Natural killer cell (primary cell): ENCODE results near the gene PROM1. TPM values are rescaled to one million over a fixed set of nuclear protein-coding genes. Genes with fewer than 3 reads are reported as not detected.

Source experiments
- ATAC-seq, 3 donors: fragments of 150-1000 bp in 2 of 3; fragments of 200-7000 bp in 1 of 3; cut with Tn5 transposase; 1 replicate in 1 of 3; 2 replicates in 2 of 3; pipeline ENCODE4 v1.10.0; 2021; ENCODE audit warnings: mild to moderate bottlenecking in 2 of 3, moderate library complexity in 2 of 3
- DNase-seq, 2 donors: peaks; one replicate each; pipeline versions ENCODE4 v3.0.0 to v3.0.0-alpha.2; 2013 to 2021; ENCODE audit warnings: mixed read lengths in 1 of 2
- H3K27ac ChIP-seq: one replicate; pipeline ENCODE4 v1.5.1; 2013; ENCODE audit warnings: mild to moderate bottlenecking, low read length
- H3K27me3 ChIP-seq: one replicate; pipeline ENCODE4 v1.6.1; 2013; ENCODE audit warnings: low read length; ENCODE audit not compliant: control insufficient read depth, insufficient read depth
- H3K36me3 ChIP-seq: one replicate; pipeline ENCODE4 v1.6.1; 2013; ENCODE audit warnings: low read length; ENCODE audit not compliant: control insufficient read depth, insufficient read depth
- H3K4me1 ChIP-seq: one replicate; pipeline ENCODE4 v1.6.1; 2013; ENCODE audit warnings: low read length; ENCODE audit not compliant: control insufficient read depth, insufficient read depth
- H3K4me3 ChIP-seq: one replicate; pipeline ENCODE4 v1.5.1; 2013; ENCODE audit warnings: low read length
- H3K9me3 ChIP-seq: one replicate; pipeline ENCODE4 v1.6.1; 2013; ENCODE audit warnings: low read length; ENCODE audit not compliant: control insufficient read depth, insufficient read depth
- H3K27ac Mint-ChIP-seq, 2 donors: one replicate each; pipeline ENCODE4 v1.8.0; 2022; ENCODE audit warnings: mild to moderate bottlenecking in 2 of 2, mixed read lengths in 2 of 2, moderate library complexity in 1 of 2
- H3K27me3 Mint-ChIP-seq, 2 donors: one replicate each; pipeline ENCODE4 v1.8.0; 2022; ENCODE audit warnings: low read depth in 2 of 2, mixed read lengths in 2 of 2
- H3K36me3 Mint-ChIP-seq: one replicate; pipeline ENCODE4 v1.8.0; 2022; ENCODE audit warnings: mixed read lengths
- H3K4me1 Mint-ChIP-seq, 2 donors: one replicate each; pipeline ENCODE4 v1.8.0; 2022; ENCODE audit warnings: mixed read lengths in 2 of 2
- H3K4me3 Mint-ChIP-seq: one replicate; pipeline ENCODE4 v1.8.0; 2022; ENCODE audit warnings: mild to moderate bottlenecking, moderate library complexity, mixed read lengths
- H3K9me3 Mint-ChIP-seq, 2 donors: one replicate each; pipeline ENCODE4 v1.8.0; 2022; ENCODE audit warnings: mixed read lengths in 2 of 2
- CTCF ChIP-seq: fragments of 200-600 bp; IDR thresholded peaks from one replicate; pipeline ENCODE4 v1.8.0; 2022; ENCODE audit warnings: antibody characterized with exemption
- WGBS: methylation state at CpG from one replicate; pipeline ENCODE4 v1.1.7; 2013; ENCODE audit warnings: missing lambda C conversion rate; ENCODE audit not compliant: insufficient coverage; 5-methylcytosine and 5-hydroxymethylcytosine counted together
- intact Hi-C: fragments of 100-400 bp; cut with micrococcal nuclease; formaldehyde crosslinking; loops from one replicate; pipeline ENCODE4 v1.14.2; 2022
- total RNA-seq, 4 donors: library from RNA; stranded (reverse); fragments of 120-200 nt in 1 of 4; gene quantifications; one replicate each; pipeline versions ENCODE4 v1.2.3 to v1.2.4, GENCODE V29; 2013 to 2022

PROM1 gene
- total RNA-seq, 3 donors from 2014 or later (not counting 1 experiment from before 2014, with no cell fraction given) = not detected

DNA sequence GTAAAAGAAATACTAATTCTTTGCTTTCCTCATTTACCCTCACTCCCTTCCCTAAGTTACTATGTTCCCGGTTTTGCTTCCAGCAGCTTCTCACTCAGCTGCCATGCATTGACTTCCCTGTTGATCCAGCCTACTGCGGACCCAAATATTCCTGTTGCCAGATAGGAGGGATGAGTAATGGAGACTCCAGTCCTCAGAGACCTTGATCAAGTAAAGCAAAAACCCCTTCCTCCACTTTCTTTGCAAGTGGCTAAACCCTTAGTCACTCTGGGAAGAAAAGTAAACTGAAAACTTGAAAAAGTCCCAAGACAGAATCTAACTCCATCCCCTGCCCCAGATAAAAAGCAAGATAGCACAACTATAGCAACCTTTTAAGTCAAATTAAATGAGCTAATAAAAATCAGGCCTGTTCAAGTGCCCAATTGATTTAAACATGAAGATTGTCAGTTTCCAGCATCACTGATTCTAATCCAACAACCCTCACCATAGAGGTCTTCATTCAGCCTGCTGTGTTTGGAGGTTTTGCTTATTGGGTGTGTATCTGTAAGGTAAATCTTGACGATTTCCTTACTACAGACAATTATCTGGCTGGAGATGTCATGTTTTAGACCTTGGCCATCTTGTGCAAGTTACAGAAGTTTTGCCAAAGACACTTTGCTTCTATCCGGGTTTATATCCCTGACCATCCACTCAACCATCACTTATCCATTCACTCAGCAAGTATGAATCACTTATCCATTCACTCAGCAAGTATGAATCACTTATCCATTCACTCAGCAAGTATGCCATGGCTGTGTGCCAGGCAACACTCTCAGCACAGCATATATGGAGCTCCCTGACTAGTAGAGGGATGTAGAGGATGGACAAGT is 162.9 kb downstream of the PROM1 start:
- no peak overlapping the region for H3K27ac ChIP-seq
- no peak for TF ChIP-seq CTCF
- H3K4me1 ChIP-seq = no peaks in the 10 kb centered on the region
- H3K9me3 ChIP-seq = no peaks in the 10 kb centered on the region
- ATAC-seq (no peak), DNase-seq (no peak)
- H3K27me3 Mint-ChIP-seq = peaks cover 8 to 28% of the 10 kb centered on the region in 2 donors
- H3K36me3 ChIP-seq = no peaks in the 10 kb centered on the region
- no peaks in the 10 kb centered on the region for H3K27me3 ChIP-seq
- no peak overlapping the region for H3K4me3 Mint-ChIP-seq
- WGBS = 88% methylated on average over 3 of the region's 4 CpGs
- H3K4me1 Mint-ChIP-seq = peaks cover 0 to under 1% of the 10 kb centered on the region in 2 donors
- H3K27ac Mint-ChIP-seq = no peak overlapping the region
- H3K9me3 Mint-ChIP-seq = no peaks in the 10 kb centered on the region
- intact Hi-C loops = no loop called here
- no peak overlapping the region for H3K4me3 ChIP-seq
- no peaks in the 10 kb centered on the region for H3K36me3 Mint-ChIP-seq

DNA sequence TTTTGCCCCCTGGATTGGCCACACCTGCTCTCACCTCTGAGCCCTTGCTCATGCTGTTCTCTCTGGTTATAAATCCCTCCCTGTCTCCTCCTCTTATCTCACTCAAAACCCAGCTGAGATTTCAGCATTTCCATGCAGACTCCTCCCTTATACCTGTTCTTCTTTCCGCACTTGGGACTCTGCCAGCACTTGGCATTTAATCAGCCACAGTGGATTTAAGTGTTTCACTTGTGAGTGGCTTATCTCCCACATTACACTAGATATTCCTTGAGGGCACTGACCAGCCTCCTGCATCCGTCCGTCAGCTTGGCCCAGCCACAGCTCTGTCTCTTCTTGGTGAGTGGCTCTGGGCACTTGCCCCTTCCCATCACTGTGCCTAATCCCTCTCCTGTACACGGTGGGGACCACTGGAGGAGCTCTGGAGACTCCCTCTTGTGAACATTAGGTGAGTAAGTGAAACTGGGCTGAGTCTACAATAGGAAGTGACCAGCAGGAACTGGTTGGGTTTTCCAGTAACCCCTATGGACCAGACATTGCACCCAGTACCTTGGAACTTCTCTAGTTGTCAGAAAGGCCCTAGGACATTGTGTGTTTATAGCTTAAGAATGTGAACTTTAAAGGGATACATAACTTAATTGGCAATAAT is 165.2 kb downstream of the PROM1 start:
- peaks cover 5% of the 10 kb centered on the region for H3K4me1 ChIP-seq
- no peak overlapping the region for H3K27ac Mint-ChIP-seq
- no peaks in the 10 kb centered on the region for H3K27me3 ChIP-seq
- H3K4me3 ChIP-seq = no peak overlapping the region
- no peaks in the 10 kb centered on the region for H3K36me3 Mint-ChIP-seq
- no peaks in the 10 kb centered on the region for H3K36me3 ChIP-seq
- peaks cover 13 to 14% of the 10 kb centered on the region in 2 donors for H3K4me1 Mint-ChIP-seq
- WGBS = 98% methylated on average over 3 of the region's 4 CpGs
- peaks cover 8 to 24% of the 10 kb centered on the region in 2 donors for H3K27me3 Mint-ChIP-seq
- no peak for TF ChIP-seq CTCF
- intact Hi-C loops = no loop called here
- no peak for ATAC-seq
- H3K4me3 Mint-ChIP-seq = no peak overlapping the region
- no peaks in the 10 kb centered on the region for H3K9me3 Mint-ChIP-seq
- H3K27ac ChIP-seq = no peak overlapping the region
- no peak for DNase-seq
- H3K9me3 ChIP-seq = no peaks in the 10 kb centered on the region

Other genes with a start within 250 kb of the PROM1 start
- gene FGFBP1, start 145.3 kb downstream of the PROM1 start, total RNA-seq = not detected
- gene FGFBP2, start 120.8 kb downstream of the PROM1 start, total RNA-seq = 100 to 1,000 TPM; 644 to 736 (median 713) TPM
- gene TAPT1, start 142.4 kb upstream of the PROM1 start, total RNA-seq = 10 to 100 TPM; 52.5 to 67.5 (median 52.7) TPM